Large intestine (tissue), 3 donors: ENCODE measurements around the gene LGALS9B. TPM values are rescaled to one million over a fixed set of nuclear protein-coding genes. Genes with fewer than 3 reads are reported as not detected.
"Not testable (repeated sequence)": the region's sequence is repeated elsewhere in the genome, so short reads cannot be mapped to it uniquely, and the experiment has no call there.

Experiments
- DNase-seq, 2 donors: peaks; one replicate each; pipeline versions ENCODE4 v3.0.0 to v3.0.0-alpha.2; 2013
- H3K27ac ChIP-seq: one replicate; pipeline ENCODE4 v1.5.1; 2013; ENCODE audit warnings: low read length
- H3K27me3 ChIP-seq: 2 replicates; pipeline ENCODE4 v1.6.1; 2013; ENCODE audit warnings: low read length; ENCODE audit not compliant: control insufficient read depth, insufficient read depth
- H3K36me3 ChIP-seq: 2 replicates; pipeline ENCODE4 v1.6.1; 2013; ENCODE audit warnings: low read length; ENCODE audit not compliant: control insufficient read depth, insufficient read depth
- H3K4me1 ChIP-seq: one replicate; pipeline ENCODE4 v1.6.1; 2013; ENCODE audit warnings: low read length; ENCODE audit not compliant: control insufficient read depth, insufficient read depth
- H3K4me3 ChIP-seq: one replicate; pipeline ENCODE4 v1.5.1; 2013; ENCODE audit warnings: low read length
- H3K9me3 ChIP-seq: one replicate; pipeline ENCODE4 v1.6.1; 2013; ENCODE audit warnings: mild to moderate bottlenecking, low read depth, low read length, moderate library complexity; ENCODE audit not compliant: control insufficient read depth
- WGBS: methylation state at CpG from one replicate; pipeline ENCODE4 v1.1.5; 2013; ENCODE audit warnings: low lambda C conversion rate; ENCODE audit not compliant: insufficient coverage; 5-methylcytosine and 5-hydroxymethylcytosine counted together
- polyA plus RNA-seq: library from polyadenylated mRNA; unstranded; fragments of 120-200 nt; gene quantifications from one replicate; pipeline ENCODE4 v1.2.1, GENCODE V29; 2013

LGALS9B gene
- polyA plus RNA-seq, 1 donor, result 0.54 TPM

DNA sequence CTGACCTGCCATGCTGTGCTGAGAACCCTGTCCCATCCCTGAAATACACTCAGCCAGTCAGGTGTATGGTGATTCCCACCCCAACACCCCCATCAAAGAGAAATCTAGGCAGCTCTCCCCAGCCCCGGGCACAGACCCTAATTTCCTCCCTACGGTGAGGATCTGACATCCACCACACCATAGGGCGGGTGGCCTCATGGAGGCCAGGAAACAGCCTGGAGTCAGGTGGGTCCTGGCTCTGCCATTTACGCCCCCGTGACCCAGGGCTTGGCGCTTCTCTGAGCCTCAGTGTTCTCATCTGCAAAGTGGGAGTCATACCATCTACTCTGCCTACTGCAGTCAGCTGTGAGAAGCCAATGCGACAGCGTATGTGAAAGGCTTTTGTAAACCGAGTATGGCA lies 27.4 kb upstream of the LGALS9B start:
- H3K9me3 ChIP-seq, H3K4me3 ChIP-seq, H3K27ac ChIP-seq, H3K27me3 ChIP-seq, H3K36me3 ChIP-seq, DNase-seq, H3K4me1 ChIP-seq: not testable (repeated sequence)
- WGBS, result no CpG with 5 or more reads among the region's 9 CpGs

DNA sequence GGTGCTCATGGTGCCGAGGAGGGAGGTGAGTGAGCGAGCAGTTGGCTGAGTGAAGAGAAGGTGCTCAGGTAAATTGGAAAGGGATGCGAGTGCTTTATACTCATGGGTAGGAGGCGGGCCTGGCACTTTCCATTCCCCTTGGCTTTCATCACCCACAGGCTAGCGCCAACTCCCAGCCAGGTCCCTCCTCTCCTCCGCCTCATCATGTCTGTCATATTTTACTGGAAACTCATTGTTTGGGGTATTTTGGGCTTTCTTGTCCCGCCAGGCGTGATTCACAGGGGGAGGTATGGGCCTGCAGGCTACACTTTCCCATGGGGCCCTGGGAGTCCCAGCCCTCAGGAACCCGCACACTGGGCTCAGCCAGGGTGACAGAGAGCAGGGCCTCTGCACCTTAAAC lies 26.8 kb upstream of the LGALS9B start:
- not testable (repeated sequence) for H3K4me1 ChIP-seq, DNase-seq, H3K9me3 ChIP-seq, H3K4me3 ChIP-seq, H3K27me3 ChIP-seq, H3K27ac ChIP-seq, H3K36me3 ChIP-seq
- no CpG with 5 or more reads among the region's 9 CpGs for WGBS

DNA sequence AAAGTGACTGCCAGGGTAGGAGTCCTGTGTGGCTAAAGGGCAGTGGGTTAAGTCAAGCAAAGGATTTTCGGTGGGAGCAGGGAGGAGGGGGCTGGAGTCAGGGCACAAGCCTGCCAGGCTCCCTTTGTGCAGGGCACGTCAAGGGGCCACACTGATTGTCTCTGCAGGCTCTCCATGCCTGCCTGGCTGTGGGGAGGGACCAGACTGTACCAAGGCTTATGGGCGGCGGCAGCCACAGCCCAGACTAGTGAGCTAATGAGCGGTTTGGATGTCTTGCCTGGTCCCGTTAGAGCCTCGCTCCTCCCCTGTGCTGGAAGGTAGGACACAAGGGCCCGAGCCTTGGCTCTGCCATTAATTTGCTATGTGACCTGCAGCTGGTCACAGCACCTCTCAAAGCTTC lies 25.6 kb upstream of the LGALS9B start:
- not testable (repeated sequence) for DNase-seq, H3K9me3 ChIP-seq, H3K4me3 ChIP-seq, H3K27me3 ChIP-seq, H3K4me1 ChIP-seq, H3K36me3 ChIP-seq, H3K27ac ChIP-seq
- WGBS, result no CpG with 5 or more reads among the region's 8 CpGs

DNA sequence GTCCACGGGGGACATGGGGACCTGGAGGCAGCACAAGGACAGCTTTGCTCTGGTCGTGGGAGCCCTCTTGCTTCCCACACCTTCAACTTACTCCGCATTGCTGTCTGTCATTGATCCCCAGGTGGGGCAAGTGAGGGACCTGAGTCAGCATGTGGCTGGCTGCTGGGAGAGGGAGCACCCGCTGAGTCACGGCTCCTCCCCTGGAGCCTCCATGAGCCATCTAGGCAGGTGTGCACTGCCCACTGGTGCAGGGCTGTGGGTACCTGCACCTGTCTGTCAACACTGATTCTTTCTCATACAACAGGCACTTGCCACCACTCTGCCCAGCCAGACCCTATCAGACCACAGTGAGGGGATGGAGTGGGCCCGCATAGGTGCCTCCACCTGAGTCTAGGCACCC lies 24.8 kb upstream of the LGALS9B start:
- H3K36me3 ChIP-seq, H3K9me3 ChIP-seq, H3K4me3 ChIP-seq, H3K27ac ChIP-seq, DNase-seq, H3K27me3 ChIP-seq, H3K4me1 ChIP-seq: not testable (repeated sequence)
- WGBS, result no CpG with 5 or more reads among the region's 6 CpGs

DNA sequence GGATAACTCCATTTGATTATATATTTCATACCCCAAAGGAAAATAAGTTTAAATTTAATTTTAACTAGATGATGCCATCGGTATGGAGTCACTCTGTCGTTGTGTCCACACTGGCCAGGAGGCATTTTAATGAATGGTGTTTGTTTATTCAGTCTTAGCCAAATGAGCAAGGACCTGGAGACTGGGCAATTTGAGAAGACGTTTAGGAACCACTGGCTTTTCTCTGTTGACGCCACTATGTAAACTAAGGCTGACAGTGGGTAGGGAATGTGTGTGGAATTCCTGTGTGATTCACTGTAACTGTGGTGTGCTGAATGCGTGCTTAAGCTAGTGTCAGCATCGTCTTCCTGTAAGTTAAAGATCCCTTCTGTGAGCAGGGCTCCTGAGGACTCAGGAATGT lies 17.6 kb upstream of the LGALS9B start:
- not testable (repeated sequence) for DNase-seq, H3K4me3 ChIP-seq, H3K27ac ChIP-seq, H3K4me1 ChIP-seq, H3K27me3 ChIP-seq, H3K36me3 ChIP-seq, H3K9me3 ChIP-seq
- WGBS, result no CpG with 5 or more reads among the region's 6 CpGs

DNA sequence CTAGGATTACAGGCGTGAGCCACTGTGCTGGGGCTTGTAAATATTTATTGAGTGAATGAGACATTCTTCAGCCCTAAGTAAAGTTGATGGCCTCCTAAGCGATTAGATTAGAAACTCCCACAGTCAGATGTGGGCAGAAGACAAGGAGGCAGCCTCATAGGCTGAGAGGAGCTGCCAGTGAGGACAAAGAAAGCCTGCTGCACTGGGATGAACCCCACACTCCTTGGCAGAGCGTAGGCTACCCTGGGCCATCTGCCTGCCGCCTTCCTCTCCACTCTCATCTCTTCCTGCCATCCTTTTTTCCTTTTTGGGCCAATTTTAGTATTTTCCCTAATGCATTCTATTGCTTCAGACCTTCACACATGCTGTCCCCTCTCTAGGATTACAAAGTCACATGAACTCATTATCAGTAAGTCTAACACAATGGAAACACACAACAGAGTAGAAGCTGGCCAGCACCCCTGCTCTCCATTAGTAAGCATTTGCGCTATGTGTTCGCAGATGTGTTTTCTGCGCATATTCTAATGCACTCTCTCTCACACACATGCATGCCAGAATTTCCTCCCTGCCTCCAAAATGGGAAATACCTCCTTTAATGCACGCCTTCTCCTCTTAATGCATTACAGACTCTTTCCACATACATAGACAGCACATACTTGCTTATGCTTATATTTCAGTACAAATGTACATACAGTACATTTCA lies 12.7 kb upstream of the LGALS9B start:
- WGBS, result 100% methylated on average over 1 of the region's 8 CpGs

DNA sequence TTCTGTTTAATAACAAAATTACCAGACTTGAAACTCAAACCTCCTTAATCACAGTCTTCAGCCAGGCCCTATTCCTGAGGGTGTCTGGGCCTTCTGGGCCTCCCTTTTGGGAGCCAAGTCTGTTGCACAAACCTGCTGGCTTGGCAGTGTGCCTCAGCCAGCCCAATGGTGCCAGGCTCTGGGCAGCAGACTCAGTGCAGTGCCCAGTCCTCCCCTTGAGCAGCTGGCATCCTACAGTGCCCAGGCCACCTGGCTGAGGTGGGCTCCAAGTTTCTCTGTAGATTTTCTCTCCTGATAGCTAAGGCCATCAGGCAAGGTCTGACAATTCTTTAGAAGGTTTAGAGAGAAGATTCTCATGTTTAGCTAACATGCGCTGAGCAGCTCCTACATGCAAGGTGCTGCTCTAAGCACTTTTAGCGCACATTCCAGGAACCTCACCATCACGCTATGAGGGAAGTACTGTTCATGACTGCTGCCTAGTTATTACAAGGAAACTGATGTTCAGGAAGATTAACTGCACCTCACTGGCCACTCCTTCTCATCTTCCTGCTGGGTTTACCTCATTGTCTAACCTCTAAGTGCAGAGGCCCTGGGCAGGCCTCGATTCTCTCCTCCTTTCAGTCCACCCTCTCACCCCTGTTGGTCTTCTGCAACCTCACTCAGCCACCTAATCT lies 10.2 kb upstream of the LGALS9B start:
- H3K27ac ChIP-seq, H3K27me3 ChIP-seq, H3K4me1 ChIP-seq, H3K36me3 ChIP-seq, DNase-seq, H3K4me3 ChIP-seq, H3K9me3 ChIP-seq: not testable (repeated sequence)
- WGBS, result no CpG with 5 or more reads among the region's 4 CpGs

More for the DNA sequence above, 12.7 kb upstream of the LGALS9B start:
- H3K27me3 ChIP-seq, H3K36me3 ChIP-seq, H3K27ac ChIP-seq, H3K4me3 ChIP-seq, H3K4me1 ChIP-seq, H3K9me3 ChIP-seq: not testable (repeated sequence)
- DNase-seq, result peak in 1 of 2 donors; percentile 0

DNA sequence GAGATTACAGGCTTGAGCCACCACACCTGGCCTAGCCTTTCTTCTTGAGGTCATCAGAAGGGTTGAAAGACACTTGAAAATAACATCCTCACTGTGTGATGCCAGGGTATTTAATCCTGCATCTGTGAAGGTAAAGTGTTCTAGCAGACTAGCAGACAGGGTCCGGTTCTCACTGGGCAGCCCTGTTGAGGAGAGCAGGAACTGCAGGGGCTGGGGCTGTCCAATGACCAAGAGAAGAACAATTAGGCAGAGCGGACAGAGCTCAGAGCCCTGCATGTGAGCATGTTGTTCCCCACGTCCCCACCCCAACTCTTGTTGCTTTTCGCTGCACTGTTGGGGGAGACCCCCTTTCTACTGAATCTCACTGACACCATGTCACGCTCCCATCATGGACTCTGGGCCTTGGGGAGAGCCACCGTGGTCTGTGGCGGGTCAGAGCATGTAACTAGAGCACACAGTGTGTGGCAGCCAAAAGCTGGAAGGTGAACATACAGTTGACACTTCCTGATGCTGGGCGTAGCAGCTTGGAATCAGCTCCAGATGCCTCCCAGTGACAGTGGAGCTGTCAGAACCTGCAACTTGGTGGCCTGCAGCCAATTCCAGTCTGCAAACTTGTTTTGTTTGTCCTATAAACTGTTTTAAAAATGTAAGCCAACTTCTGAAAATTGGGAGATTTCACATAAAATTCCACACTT lies 7.9 kb upstream of the LGALS9B start:
- not testable (repeated sequence) for H3K9me3 ChIP-seq, H3K4me1 ChIP-seq, H3K27ac ChIP-seq, H3K36me3 ChIP-seq, DNase-seq, H3K4me3 ChIP-seq, H3K27me3 ChIP-seq
- WGBS, result no CpG with 5 or more reads among the region's 8 CpGs

DNA sequence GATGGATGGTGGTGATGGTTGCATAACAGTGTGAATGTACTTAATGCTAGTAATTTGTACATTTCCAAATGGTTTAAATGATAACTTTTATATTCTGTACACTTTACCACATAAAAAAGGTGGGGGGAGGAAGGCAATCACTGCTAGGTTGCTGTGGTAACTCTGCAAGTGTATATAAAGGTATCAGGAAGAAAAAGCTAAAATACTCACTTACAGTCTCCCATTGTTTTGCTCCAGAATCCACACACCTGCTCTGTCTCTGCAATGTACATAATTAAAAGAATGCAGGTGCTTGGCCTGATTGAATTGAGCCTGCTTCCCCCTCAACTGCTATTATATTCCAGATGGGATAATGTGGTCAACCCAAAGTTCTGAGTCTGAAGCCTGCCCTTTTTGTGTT lies 6.7 kb upstream of the LGALS9B start:
- not testable (repeated sequence) for H3K4me3 ChIP-seq, DNase-seq, H3K27me3 ChIP-seq, H3K9me3 ChIP-seq, H3K36me3 ChIP-seq, H3K27ac ChIP-seq, H3K4me1 ChIP-seq

DNA sequence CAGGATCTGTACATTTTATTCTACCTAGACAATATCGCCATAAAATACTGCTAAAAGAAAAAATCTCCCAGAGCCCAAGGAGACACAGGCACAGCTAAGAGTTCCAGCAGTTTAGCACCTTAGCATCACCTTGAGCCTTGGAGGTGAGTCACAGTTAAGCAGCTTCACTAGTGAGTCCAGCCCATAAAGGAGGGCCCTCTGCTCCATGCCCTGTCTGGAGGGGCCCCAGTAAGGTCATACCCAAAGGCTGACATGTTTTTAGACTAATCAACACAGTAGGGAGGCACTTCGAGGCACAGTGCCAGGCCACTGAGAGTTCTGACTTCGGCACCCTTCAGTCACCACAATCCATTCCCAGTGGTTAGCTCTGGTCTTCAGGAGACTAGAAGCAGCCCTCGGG lies 2.6 kb upstream of the LGALS9B start:
- not testable (repeated sequence) for H3K9me3 ChIP-seq, H3K36me3 ChIP-seq, H3K4me1 ChIP-seq, H3K27ac ChIP-seq, H3K4me3 ChIP-seq, H3K27me3 ChIP-seq, DNase-seq
- no CpG with 5 or more reads among the region's 4 CpGs for WGBS

DNA sequence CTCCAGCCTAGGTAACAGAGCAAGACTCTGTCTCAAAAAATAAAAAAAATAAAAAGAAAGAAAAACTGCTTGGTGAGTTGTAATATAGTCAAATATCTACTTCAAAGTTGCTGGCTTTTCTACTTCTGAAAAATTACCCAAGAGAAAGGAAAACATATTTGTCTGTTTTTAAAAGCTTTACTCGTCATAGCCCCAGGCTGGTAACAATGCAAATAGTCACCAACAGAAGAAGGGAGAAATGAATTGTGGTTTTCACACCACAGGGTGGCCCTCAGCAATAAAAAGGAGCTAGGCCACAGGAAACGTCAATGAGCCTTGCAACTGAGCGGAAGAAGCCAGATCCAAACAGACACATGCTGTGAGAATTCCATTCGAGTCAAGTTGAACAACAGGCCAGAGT lies 1.8 kb upstream of the LGALS9B start:
- H3K27ac ChIP-seq, H3K4me3 ChIP-seq, H3K4me1 ChIP-seq, H3K27me3 ChIP-seq, H3K36me3 ChIP-seq, DNase-seq, H3K9me3 ChIP-seq: not testable (repeated sequence)
- no CpG with 5 or more reads among the region's 4 CpGs for WGBS
